Suppressor macrophage treated with lipopolysaccharide for 4 hours (primary cell): ENCODE data around the gene SUMO1.

Source experiments
- DNase-seq: peaks from one replicate; pipeline ENCODE4 v3.0.0-alpha.2; 2020

Gene SUMO1

GRCh38 chr2:202194418-202194817 lies 44.0 kb downstream of the SUMO1 start:
- no peak for DNase-seq

- no peak for DNase-seq
Measured at GRCh38 chr2:202193881-202194353, 44.5 kb downstream of the SUMO1 start.

GRCh38 chr2:202193305-202193704 lies 45.1 kb downstream of the SUMO1 start:
- no peak for DNase-seq

GRCh38 chr2:202187570-202187969 lies 50.8 kb downstream of the SUMO1 start:
- no peak for DNase-seq

DNA sequence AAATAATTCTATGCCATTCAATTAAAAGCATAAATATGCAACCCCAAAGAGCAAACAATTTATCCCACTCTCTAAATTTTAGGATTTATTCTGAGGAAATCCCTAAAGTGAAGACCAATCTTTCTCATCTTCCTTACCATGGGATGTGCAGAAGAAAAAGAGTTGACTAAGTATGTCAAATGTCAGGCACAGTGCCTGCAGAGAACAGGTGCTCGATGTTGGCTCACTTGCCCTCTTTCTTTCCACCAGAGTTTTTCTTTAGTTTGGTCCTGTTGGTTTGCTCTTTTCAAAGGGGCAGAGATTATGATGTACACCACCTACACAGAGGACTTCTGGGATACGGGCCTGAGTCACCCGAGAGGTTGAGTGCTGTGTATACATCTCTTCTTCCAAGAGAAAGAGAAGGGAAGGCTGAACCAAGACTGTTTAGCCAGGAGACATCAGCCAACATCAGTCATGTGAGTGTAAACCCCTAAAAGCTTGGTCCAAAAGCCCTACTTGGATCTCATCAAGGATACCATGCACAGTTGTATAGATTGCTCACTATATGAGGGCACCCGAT lies 51.7 kb downstream of the SUMO1 start:
- DNase-seq = no peak

DNA sequence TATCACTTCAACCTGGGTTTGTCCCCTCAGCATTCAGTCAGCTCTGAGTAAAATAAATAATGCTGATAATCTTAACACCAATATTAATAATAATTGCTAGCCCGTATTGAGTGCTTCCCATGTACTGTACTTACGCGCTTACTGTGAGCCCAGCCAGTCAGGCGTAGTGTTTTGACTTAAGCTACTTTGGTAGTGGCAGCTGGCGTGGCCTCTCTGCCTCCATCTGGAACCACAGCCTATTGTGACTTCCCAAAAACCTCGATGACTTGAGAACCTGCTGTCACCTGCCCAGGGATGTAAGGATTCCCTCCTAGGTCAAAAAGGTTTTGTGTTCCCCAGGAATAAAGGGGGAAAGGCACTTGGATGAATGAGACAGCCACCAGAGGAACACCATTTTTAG lies 53.2 kb downstream of the SUMO1 start:
- no peak for DNase-seq

GRCh38 chr2:202184557-202184956 lies 53.8 kb downstream of the SUMO1 start:
- DNase-seq = no peak

DNA sequence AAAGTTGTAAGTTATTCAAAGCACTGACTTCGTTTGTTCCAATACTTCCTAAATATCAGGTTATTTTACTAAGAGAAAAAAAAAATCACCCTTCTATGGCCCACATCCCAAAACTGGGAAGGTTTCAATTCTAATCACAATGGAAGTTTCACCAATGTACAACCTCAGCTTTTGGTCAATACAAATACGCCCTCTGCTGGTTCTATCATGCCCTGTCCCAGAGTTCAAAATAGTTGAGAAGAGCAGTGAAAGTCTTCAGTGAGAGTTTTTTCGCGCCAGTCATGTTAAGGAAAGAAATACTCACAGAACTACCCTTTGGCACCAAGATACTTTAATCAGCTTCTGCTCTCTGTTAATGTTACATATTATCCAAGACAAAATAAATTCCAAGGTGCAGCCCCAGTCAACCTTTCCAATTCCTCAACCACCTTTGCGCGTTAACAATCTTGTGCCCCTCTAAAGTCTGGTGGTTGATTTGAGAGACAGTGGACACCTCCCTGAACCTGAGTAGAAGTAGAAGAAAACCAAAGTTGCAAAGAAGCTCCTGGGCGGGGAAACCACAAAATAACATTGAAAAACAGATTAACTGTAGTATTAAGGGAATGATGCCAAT lies 59.9 kb downstream of the SUMO1 start:
- DNase-seq = peak; percentile 85

DNA sequence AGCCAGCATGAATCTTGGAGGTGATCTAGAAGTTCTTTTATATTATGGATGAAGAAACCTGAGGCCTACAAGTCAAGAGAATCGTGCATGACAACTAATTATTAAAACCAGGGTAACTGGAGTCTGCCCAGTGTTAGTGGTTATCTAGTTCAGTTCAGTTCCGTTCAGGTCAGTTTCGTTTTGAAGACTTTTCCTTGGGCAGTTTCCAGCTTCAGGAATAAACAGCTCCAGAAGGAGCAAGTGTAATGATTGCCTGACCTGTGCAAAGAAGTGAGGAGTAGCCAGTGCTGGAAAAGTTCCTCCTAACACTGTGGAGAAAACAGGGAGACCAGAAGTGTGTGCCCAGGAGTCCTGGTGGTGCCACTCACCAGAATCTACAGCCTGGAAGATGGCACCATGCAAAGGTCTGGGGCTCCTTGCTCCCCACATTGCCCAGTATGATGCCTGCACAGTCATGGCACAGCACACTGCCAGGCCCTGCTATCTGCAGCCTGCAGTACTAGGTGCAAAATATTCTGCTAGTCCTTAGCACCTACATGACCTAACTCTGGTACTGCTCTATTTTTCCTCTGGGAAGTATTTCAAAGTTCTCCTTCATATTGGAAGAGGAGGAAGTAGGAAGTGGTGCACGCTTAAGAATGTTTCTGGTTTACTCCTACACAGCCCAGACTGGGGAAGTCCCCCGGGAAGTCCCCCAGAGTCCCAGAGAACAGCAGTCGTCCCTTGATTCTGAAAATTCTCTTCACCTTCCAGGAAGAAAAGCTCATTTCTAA lies 65.8 kb downstream of the SUMO1 start:
- peak; percentile 80 for DNase-seq

- no peak for DNase-seq
Measured at GRCh38 chr2:202171241-202171825, 67.1 kb downstream of the SUMO1 start.

DNA sequence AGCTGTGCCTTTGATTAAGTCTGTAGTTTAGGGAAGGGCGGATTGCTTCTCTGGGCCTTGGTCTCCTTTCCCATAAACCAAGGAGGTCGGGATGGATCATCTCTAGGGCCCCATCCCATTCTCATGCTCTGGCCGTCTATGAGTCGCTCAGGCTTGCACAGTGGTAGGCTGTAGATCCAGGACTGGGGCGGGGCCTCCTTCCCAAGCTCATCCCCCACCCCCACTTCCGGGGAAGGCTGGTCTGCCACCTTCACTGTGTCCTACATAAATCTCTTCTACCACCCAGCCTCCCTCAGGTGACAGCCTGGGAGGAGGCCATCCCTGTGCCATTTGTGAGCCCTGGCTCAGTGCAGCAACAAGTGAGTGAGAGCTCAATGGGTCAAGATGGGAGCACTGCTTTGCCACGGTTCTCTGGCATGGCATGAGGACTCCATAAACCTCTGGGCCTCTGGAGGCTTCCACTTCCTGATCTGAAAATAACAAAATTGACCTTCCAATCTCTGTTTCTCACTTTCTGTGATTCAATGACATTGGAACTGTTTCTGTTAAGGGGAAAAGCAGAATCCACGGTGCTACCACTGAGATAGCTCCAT lies 68.5 kb downstream of the SUMO1 start:
- DNase-seq = no peak

GRCh38 chr2:202169131-202169530 lies 69.3 kb downstream of the SUMO1 start:
- no peak for DNase-seq

GRCh38 chr2:202165945-202166344 lies 72.5 kb downstream of the SUMO1 start:
- DNase-seq = peak; percentile 21

GRCh38 chr2:202165208-202165607 lies 73.2 kb downstream of the SUMO1 start:
- no peak for DNase-seq

DNA sequence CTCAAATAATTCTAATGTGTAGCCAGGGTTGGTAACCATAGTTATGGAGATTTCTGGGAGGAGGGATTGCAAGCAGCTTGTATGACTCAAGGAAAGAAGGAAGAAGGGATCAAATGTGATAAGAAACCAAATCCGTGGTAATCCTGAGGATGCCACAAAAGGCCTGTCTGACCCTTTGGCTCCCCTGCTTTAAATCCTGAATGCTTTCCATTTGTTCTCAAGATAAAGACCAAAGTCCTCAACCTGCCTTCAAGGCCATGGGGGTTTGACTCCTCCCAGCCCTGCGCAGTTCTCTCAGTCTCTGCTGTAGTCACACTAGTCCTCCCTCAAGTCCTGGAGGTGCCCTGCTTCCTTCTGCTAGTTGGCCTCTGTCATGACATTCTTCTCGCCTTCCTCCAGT lies 74.0 kb downstream of the SUMO1 start:
- no peak for DNase-seq

DNA sequence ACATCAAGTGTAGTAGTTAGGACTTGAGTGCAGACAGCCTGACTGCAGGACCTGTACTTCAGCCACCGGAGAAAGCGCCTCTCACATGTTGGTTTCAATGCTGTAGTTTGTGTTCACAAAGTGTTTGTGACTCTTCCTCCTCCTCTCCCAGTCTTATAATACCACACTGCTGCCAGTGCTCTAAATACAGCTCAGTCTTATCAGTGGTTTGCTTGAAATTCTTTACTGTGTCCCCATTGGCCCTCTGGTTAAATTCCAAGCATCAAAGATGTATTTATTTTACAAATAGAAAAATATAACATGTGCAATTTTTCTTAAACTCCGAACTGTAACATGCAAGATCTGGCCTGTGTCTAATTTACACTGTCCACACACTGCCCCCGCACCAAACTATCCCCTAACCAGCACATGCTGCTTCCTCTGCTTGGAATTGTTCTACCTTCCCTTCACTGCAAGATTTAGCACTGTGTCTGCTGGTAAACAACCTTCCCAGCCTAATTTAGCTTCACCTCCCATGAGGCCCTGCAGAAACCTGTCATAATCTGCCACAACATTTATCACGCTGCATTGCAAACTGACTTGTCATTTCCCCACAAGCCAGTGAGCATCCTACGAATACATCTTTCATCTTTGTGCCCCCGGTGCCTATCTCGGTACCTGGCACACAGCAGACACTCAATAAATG lies 77.1 kb downstream of the SUMO1 start:
- DNase-seq = no peak

DNA sequence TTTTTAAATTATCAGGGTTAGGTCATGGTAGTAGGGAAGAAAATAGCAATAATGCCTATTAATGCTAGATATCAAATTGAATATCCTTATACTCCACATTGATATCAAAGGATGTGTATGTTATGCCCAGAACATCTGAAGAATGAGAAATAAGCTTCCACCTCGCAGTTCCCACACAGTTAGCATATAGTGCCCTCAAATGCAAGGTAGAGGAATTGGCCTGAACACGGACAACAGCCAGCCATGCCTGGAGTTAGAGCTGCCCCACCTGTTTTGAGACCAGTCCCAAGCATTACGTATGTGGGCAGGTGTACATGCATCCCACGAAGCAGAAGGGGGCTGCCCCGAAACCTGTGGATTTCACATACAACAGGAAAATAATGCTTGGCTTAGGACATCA lies 79.6 kb downstream of the SUMO1 start:
- DNase-seq = no peak

- no peak for DNase-seq
Measured at GRCh38 chr2:202157211-202157990, 81.0 kb downstream of the SUMO1 start.
